K562 (cell line): ENCODE results near the gene ADCY6.

Experiments used
- BCL6 ChIP-seq: fragments of 250-450 bp; sonication (Bioruptor Pico); IDR thresholded peaks from 2 replicates; pipeline ENCODE4 v1.4.0; 2020
- BDP1 ChIP-seq: IDR thresholded peaks from 3 replicates; pipeline ENCODE4 v1.6.1; 2011; ENCODE audit not compliant: insufficient read length, insufficient read depth
- FOSL1 ChIP-seq: fragments of 200-800 bp; sonication (Bioruptor generic); conservative IDR thresholded peaks from 2 replicates; pipeline ENCODE4 v1.6.1; 2016; ENCODE audit warnings: missing genetic modification characterization, missing compliant biosample characterization
- GABPA ChIP-seq: fragments of 200-800 bp; sonication (Bioruptor generic); conservative IDR thresholded peaks from 2 replicates; pipeline ENCODE4 v1.6.1; 2016; ENCODE audit warnings: low read depth, missing genetic modification characterization, missing compliant biosample characterization
- MTA1 ChIP-seq: fragments of 450-650 bp; IDR thresholded peaks from 2 replicates; pipeline ENCODE4 v1.6.1; 2017; ENCODE audit warnings: borderline replicate concordance
- ZNF217 ChIP-seq: sonication (generic); formaldehyde crosslinking; IDR thresholded peaks from 2 replicates; pipeline ENCODE4 v1.8.0; 2022; ENCODE audit warnings: mild to moderate bottlenecking, missing genetic modification reagents

DNA sequence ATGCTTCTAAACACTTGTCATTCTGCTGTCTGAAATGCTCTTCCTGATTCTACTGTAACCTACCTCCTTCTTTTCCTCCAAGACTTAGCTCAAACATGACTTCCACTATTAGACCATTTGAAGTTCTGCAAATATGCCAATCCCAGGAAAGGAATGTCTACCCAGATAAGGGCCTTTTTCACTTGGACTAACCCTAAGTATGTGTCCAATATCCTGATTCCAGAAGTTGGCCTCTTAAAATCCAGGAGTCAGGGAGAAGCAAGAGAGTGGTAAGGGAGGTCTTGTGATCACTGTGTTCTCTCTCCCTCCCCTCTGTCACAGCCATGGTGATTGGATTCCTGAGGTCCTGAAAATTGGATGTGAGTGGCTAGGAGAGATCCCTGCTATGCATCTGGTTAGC, 30.2 kb downstream of the ADCY6 start:
- no peak for TF ChIP-seq BDP1
- TF ChIP-seq FOSL1, result no peak
- no peak for TF ChIP-seq MTA1
- no peak for TF ChIP-seq ZNF217 (CRISPR knock-in tag)
- TF ChIP-seq BCL6 (CRISPR knock-in tag), result no peak
- TF ChIP-seq GABPA (tag), result no peak
